ENCODE results near the gene TMTC2. TPM values are rescaled to one million over a fixed set of nuclear protein-coding genes. Genes with fewer than 3 reads are reported as not detected.

The TMTC2 gene
- total RNA-seq, 2 experiments from 2014 or later, result 1.8 to 2.1 TPM

GRCh38 chr12:82757059-82757458 is 70.4 kb downstream of the TMTC2 start:
- intact Hi-C loops (cut with DNase I, micrococcal nuclease), result no loop called here
- ATAC-seq (ENCODE audit: poor library complexity) (no peak), DNase-seq (no peak)
- Histone ChIP-seq H3K36me3 (ENCODE audit: insufficient read depth, low read length) (no peaks in the 10 kb centered on the region), H3K27ac (ENCODE audit: low read depth in 1 of 2, low read length in 2 of 2) (no peak overlapping the region), H3K27me3 (ENCODE audit: control insufficient read depth in 1 of 2, insufficient read depth in 2 of 2, low read length in 2 of 2) (no peaks in the 10 kb centered on the region), H3K9me3 (ENCODE audit: control insufficient read depth in 1 of 2, insufficient read depth in 1 of 2, low read length in 2 of 2) (no peaks in the 10 kb centered on the region), H3K4me1 (ENCODE audit: insufficient read depth, low read length) (no peaks in the 10 kb centered on the region), H3K4me3 (ENCODE audit: low read length) (no peak overlapping the region)
- Mint-ChIP-seq H3K36me3 (ENCODE audit: low read depth) (no peaks in the 10 kb centered on the region), H3K27ac (no peak overlapping the region), H3K27me3 (no peaks in the 10 kb centered on the region), H3K4me3 (no peak overlapping the region), H3K9me3 (no peaks in the 10 kb centered on the region), H3K4me1 (ENCODE audit: low read depth) (no peaks in the 10 kb centered on the region)
- TF ChIP-seq CTCF (IDR thresholded peaks at IDR 0.05), result no peak
- ChIA-PET POLR2A (no interaction called here), CTCF (no interaction called here)

- H3K27me3 ChIP-seq (ENCODE audit: control insufficient read depth in 1 of 2, insufficient read depth in 2 of 2, low read length in 2 of 2), result no peaks in the 10 kb centered on the region
- TF ChIP-seq CTCF (IDR thresholded peaks at IDR 0.05), result no peak
- no peaks in the 10 kb centered on the region for H3K4me1 ChIP-seq (ENCODE audit: insufficient read depth, low read length)
- no peak for DNase-seq
- no peaks in the 10 kb centered on the region for H3K9me3 ChIP-seq (ENCODE audit: control insufficient read depth in 1 of 2, insufficient read depth in 1 of 2, low read length in 2 of 2)
- intact Hi-C loops (cut with DNase I, micrococcal nuclease), result no loop called here
- no peak overlapping the region for H3K4me3 ChIP-seq (ENCODE audit: low read length)
- H3K36me3 ChIP-seq (ENCODE audit: insufficient read depth, low read length), result no peaks in the 10 kb centered on the region
- Mint-ChIP-seq H3K36me3 (ENCODE audit: low read depth) (no peaks in the 10 kb centered on the region), H3K4me1 (ENCODE audit: low read depth) (no peaks in the 10 kb centered on the region), H3K27me3 (no peaks in the 10 kb centered on the region), H3K4me3 (no peak overlapping the region), H3K9me3 (no peaks in the 10 kb centered on the region), H3K27ac (no peak overlapping the region)
- no peak for ATAC-seq (ENCODE audit: poor library complexity)
- ChIA-PET POLR2A (no interaction called here), CTCF (no interaction called here)
- no peak overlapping the region for H3K27ac ChIP-seq (ENCODE audit: low read depth in 1 of 2, low read length in 2 of 2)
Measured at GRCh38 chr12:82757656-82758055, 71.0 kb downstream of the TMTC2 start.

GRCh38 chr12:82758749-82759330 is 72.1 kb downstream of the TMTC2 start:
- H3K9me3 Mint-ChIP-seq, result no peaks in the 10 kb centered on the region
- intact Hi-C loops (cut with DNase I, micrococcal nuclease), result no loop called here

More at GRCh38 chr12:82758749-82759330, 72.1 kb downstream of the TMTC2 start:
- no peaks in the 10 kb centered on the region for H3K9me3 ChIP-seq (ENCODE audit: control insufficient read depth in 1 of 2, insufficient read depth in 1 of 2, low read length in 2 of 2)
- H3K27ac ChIP-seq (ENCODE audit: low read depth in 1 of 2, low read length in 2 of 2), result no peak overlapping the region
- H3K4me3 Mint-ChIP-seq, result no peak overlapping the region
- no peak for ATAC-seq (ENCODE audit: poor library complexity)
- ChIA-PET POLR2A (no interaction called here), CTCF (no interaction called here)
- no peaks in the 10 kb centered on the region for H3K36me3 Mint-ChIP-seq (ENCODE audit: low read depth)
- no peaks in the 10 kb centered on the region for H3K36me3 ChIP-seq (ENCODE audit: insufficient read depth, low read length)
- H3K4me1 ChIP-seq (ENCODE audit: insufficient read depth, low read length), result no peaks in the 10 kb centered on the region
- H3K4me1 Mint-ChIP-seq (ENCODE audit: low read depth), result no peaks in the 10 kb centered on the region
- H3K27me3 Mint-ChIP-seq, result no peaks in the 10 kb centered on the region
- no peak overlapping the region for H3K4me3 ChIP-seq (ENCODE audit: low read length)
- TF ChIP-seq CTCF (IDR thresholded peaks at IDR 0.05), result no peak
- H3K27me3 ChIP-seq (ENCODE audit: control insufficient read depth in 1 of 2, insufficient read depth in 2 of 2, low read length in 2 of 2), result no peaks in the 10 kb centered on the region
- DNase-seq, result no peak
- H3K27ac Mint-ChIP-seq, result no peak overlapping the region

Measured in CD4-positive, alpha-beta T cell (primary cell).